GM12801 (cell line): ENCODE results near the gene KLHDC7A.

Experiments used
- TF ChIP-seq, protein P1 (sequence below): IDR thresholded peaks from one replicate; pipeline ENCODE4 v1.5.1; 2011; ENCODE audit warnings: control low read depth; ENCODE audit not compliant: insufficient read length; ENCODE audit errors: extremely low read depth

The KLHDC7A gene

DNA sequence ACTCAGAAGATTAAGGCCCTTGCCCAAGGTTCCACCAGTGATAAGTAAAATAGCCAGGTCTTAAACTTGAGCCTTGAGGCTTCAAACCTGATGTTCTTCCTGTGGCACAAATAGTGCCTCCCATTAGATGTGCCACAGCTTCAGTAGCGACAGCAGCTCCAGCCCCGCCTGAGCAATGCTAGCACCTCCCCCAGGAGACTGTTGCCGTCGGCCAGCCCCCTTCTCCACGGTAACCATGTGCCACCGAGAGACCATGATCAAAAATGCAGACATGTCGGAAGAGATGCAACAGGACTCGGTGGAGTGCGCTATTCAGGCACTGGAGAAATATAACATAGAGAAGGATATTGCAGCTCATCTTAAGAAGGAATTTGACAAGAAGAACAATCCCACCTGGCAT, 32.2 kb downstream of the KLHDC7A start:
- TF ChIP-seq, protein P1, sequence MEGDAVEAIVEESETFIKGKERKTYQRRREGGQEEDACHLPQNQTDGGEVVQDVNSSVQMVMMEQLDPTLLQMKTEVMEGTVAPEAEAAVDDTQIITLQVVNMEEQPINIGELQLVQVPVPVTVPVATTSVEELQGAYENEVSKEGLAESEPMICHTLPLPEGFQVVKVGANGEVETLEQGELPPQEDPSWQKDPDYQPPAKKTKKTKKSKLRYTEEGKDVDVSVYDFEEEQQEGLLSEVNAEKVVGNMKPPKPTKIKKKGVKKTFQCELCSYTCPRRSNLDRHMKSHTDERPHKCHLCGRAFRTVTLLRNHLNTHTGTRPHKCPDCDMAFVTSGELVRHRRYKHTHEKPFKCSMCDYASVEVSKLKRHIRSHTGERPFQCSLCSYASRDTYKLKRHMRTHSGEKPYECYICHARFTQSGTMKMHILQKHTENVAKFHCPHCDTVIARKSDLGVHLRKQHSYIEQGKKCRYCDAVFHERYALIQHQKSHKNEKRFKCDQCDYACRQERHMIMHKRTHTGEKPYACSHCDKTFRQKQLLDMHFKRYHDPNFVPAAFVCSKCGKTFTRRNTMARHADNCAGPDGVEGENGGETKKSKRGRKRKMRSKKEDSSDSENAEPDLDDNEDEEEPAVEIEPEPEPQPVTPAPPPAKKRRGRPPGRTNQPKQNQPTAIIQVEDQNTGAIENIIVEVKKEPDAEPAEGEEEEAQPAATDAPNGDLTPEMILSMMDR: no peak

DNA sequence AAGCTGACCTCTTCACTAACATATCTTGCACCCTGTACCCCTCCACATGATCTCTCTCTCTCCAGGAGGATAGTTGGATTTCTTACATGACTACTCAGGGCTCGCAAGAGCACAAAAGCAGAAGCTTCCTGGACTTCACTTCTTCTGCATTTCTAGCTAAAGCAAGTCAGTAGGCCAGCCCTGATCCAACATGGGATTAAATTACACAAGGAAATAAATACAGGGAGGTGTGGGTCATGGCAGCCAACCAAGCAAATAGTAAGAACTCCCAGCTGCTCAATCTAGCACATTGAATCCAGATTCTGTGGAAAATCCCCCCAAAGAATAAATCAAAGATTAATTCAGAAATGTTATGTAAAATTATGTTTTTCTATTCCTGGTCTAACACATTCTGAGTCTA, 33.3 kb downstream of the KLHDC7A start:
- TF ChIP-seq, protein P1: no peak

DNA sequence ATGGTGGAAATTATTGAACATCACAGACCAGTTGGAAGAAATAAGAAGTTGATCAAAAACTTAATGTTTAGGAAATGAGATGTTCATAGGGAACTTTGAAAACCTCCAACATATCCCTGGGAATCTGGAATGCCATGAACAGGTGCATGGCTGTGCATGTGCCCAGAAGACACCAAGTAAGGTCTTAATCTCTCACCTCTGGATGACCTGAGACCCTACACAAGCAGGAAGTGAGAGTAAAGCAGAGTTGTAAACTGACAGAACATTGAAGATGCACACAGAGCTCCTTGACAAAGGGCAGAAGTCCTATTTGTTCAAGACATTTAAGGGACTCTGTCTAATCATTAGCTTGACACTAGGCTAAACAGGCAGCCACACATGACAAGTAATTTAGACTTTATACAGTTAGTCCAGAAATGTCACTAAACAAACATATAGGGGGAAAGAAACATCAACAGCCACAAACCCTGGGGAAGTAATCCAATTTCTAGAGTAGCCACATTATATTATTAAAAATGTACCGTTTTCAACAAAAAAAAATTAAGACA, 34.5 kb downstream of the KLHDC7A start:
- TF ChIP-seq, protein P1: no peak

DNA sequence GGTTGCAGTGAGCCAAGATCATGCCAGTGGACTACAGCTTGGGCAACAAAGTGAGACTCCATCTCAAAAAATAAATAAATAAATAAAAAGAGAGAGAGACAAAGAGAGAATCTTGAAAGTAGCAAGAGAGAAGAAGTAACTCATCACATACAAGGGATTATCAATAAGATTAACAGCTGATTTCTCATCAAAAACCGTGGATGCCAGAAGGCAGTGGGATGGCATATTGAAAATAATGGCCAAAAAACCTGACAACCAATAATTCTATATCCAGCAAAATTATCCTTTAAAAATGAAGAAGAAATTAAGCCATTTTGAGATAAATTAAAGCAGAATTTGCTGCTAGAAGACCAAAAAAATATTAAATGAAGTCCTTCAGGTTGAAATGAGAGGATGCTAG, 35.7 kb downstream of the KLHDC7A start:
- TF ChIP-seq, protein P1: no peak

DNA sequence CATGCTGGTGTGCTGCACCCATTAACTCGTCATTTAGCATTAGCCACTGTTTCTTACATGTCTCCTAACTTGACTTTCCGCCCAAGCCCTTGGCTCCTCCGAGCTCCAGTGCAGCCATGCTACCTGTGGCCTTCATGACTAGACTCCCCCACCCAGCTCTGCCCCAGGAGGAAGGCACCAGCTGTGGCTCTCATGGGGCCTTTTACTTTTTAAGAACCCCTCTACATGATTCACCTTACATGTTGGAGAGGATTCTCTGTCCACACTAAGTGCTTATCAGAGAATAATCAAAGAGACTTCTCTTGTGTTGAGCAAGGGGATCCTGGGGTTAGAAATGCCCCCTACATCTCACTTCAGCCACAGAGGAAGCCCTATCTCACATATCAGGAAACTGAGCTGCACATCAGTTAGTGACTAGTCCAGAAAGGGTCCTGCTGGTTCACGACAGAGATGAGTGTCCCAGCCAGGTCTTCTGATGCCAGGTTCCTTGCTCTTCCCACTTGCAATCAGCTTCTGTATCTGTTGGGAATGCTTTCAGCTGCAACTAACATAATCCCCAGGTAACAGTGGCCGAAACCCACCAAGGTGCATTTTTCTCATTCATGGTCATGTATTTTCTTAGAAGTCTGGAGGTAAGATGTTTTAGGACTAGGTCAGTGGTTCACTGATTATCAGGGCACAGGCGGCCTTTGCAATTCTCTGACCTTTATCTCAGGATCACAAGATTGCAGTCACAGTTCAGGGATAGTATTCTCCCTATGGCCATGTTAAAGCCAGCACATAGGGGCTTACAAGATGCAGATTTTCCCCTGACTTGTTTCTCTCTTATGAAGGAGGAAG, 45.9 kb downstream of the KLHDC7A start:
- TF ChIP-seq, protein P1: no peak

DNA sequence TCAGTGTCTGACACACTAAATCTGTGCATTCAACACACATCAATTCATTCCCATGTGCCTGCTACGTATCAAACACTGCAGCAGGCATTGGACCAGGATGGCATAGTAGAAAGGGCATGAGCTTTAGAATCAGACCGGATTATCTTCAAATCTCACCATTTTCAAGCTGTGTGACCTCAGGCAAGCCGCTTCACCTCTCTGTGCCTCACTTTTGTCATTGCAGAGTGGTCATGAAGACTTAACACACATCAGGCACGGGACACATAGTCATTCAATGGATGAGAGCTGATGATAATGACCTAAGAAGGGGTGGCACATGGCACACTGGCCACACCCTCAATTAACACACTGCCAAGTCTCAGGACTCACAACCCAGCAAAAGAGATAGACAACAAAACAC, 46.8 kb downstream of the KLHDC7A start:
- TF ChIP-seq, protein P1: no peak

DNA sequence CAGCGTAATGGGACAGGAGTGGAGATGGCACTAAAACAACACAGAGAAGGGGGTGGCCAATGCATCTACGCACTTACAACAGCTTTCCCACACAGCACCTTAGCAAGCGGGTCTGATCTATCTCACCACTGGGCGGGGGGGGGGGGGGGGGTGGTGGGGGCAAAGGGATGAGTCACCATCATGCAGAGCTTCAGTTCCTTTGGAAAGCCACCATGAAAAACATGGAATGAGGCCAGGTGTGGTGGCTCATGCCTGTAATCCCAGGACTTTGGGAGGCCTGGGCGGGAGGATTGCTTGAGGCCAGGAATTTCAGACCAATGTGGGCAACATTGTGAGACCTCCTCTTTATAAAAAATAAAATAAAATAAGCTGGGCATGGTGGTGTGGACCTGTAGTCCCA, 47.2 kb downstream of the KLHDC7A start:
- TF ChIP-seq, protein P1: no peak
